H9 (cell line): ENCODE data around the gene SLC35A4. TPM values are rescaled to one million over a fixed set of nuclear protein-coding genes. Genes with fewer than 3 reads are reported as not detected.
A peak's percentile ranks its signal among the peaks of the same experiment; 100 is the strongest.

Source experiments
- DNase-seq: peaks from one replicate; pipeline ENCODE4 v3.0.0-alpha.2; 2017
- H2AFZ ChIP-seq: one replicate; pipeline ENCODE4 v1.6.1; 2013; ENCODE audit warnings: mild to moderate bottlenecking, low read length, control low read depth, moderate library complexity
- H2AK5ac ChIP-seq: 2 replicates; pipeline ENCODE4 v1.6.1; 2013; ENCODE audit warnings: low read length, control low read depth, mixed read lengths; ENCODE audit not compliant: insufficient read length
- H2BK120ac ChIP-seq: one replicate; pipeline ENCODE4 v1.6.1; 2013; ENCODE audit warnings: low read depth, mild to moderate bottlenecking, low read length, control low read depth, inconsistent platforms; ENCODE audit not compliant: poor library complexity, severe bottlenecking
- H2BK12ac ChIP-seq: 2 replicates; pipeline ENCODE4 v1.6.1; 2013; ENCODE audit warnings: low read length, control low read depth, mixed read lengths, low read depth; ENCODE audit not compliant: insufficient read length
- H2BK15ac ChIP-seq: 2 replicates; pipeline ENCODE4 v1.6.1; 2013; ENCODE audit warnings: low read depth, low read length, control low read depth
- H2BK20ac ChIP-seq: one replicate; pipeline ENCODE4 v1.6.1; 2013; ENCODE audit warnings: low read depth, mild to moderate bottlenecking, low read length, control low read depth, inconsistent platforms; ENCODE audit not compliant: poor library complexity, severe bottlenecking
- H2BK5ac ChIP-seq: 2 replicates; pipeline ENCODE4 v1.6.1; 2013; ENCODE audit warnings: low read length, control low read depth, mixed read lengths; ENCODE audit not compliant: insufficient read length
- H3K14ac ChIP-seq: 2 replicates; pipeline ENCODE4 v1.6.1; 2013; ENCODE audit warnings: low read length, control low read depth; ENCODE audit not compliant: insufficient read depth
- H3K18ac ChIP-seq: 2 replicates; pipeline ENCODE4 v1.6.1; 2013; ENCODE audit warnings: low read depth, mild to moderate bottlenecking, mixed read lengths, low read length, control low read depth; ENCODE audit not compliant: insufficient read length
- H3K23ac ChIP-seq: 2 replicates; pipeline ENCODE4 v1.6.1; 2013; ENCODE audit warnings: low read length, control low read depth, mixed read lengths, low read depth; ENCODE audit not compliant: insufficient read length
- H3K23me2 ChIP-seq: 2 replicates; pipeline ENCODE4 v1.6.1; 2013; ENCODE audit warnings: low read depth, mild to moderate bottlenecking, mixed read lengths, low read length, control low read depth; ENCODE audit not compliant: insufficient read length, poor library complexity, severe bottlenecking
- H3K27ac ChIP-seq: 2 replicates; pipeline ENCODE4 v1.5.1; 2013; ENCODE audit warnings: low read length, control low read depth, mixed read lengths, low read depth; ENCODE audit not compliant: insufficient read length
- H3K27me3 ChIP-seq: 2 replicates; pipeline ENCODE4 v1.6.1; 2013; ENCODE audit warnings: low read length, control low read depth, inconsistent platforms; ENCODE audit not compliant: insufficient read depth
- H3K4ac ChIP-seq: 2 replicates; pipeline ENCODE4 v1.6.1; 2013; ENCODE audit warnings: low read depth, mild to moderate bottlenecking, control low read depth, inconsistent platforms, low read length, moderate library complexity
- H3K4me1 ChIP-seq: 2 replicates; pipeline ENCODE4 v1.6.1; 2013; ENCODE audit warnings: low read length, control low read depth, inconsistent platforms; ENCODE audit not compliant: insufficient read depth
- H3K4me2 ChIP-seq: 2 replicates; pipeline ENCODE4 v1.6.1; 2013; ENCODE audit warnings: low read length, control low read depth, mixed read lengths; ENCODE audit not compliant: insufficient read length, insufficient read depth
- H3K56ac ChIP-seq: 2 replicates; pipeline ENCODE4 v1.6.1; 2013; ENCODE audit warnings: low read depth, mild to moderate bottlenecking, mixed read lengths, low read length, control low read depth; ENCODE audit not compliant: insufficient read length
- H3K79me1 ChIP-seq: 2 replicates; pipeline ENCODE4 v1.6.1; 2013; ENCODE audit warnings: low read depth, mild to moderate bottlenecking, moderate library complexity, low read length, control low read depth, inconsistent platforms; ENCODE audit not compliant: insufficient read depth, poor library complexity, severe bottlenecking
- H3K79me2 ChIP-seq: 2 replicates; pipeline ENCODE4 v1.6.1; 2013; ENCODE audit warnings: low read length, control low read depth, inconsistent platforms; ENCODE audit not compliant: insufficient read depth
- H3K9ac ChIP-seq: 2 replicates; pipeline ENCODE4 v1.6.1; 2013; ENCODE audit warnings: low read length, control low read depth, mixed read lengths; ENCODE audit not compliant: insufficient read length; ENCODE audit errors: extremely low read depth
- H3K9me3 ChIP-seq: one replicate; pipeline ENCODE4 v1.6.1; 2013; ENCODE audit warnings: low read depth, low read length, inconsistent platforms; ENCODE audit not compliant: control insufficient read depth
- H3T11ph ChIP-seq: one replicate; pipeline ENCODE4 v1.6.1; 2013; ENCODE audit warnings: mild to moderate bottlenecking, low read length, control low read depth, inconsistent platforms
- H4K20me1 ChIP-seq: one replicate; pipeline ENCODE4 v1.6.1; 2013; ENCODE audit not compliant: control insufficient read depth, insufficient read length, insufficient read depth
- H4K5ac ChIP-seq: 2 replicates; pipeline ENCODE4 v1.6.1; 2013; ENCODE audit warnings: low read depth, mild to moderate bottlenecking, mixed read lengths, low read length, control low read depth; ENCODE audit not compliant: insufficient read length
- H4K8ac ChIP-seq: replicated peaks from 2 replicates; pipeline ENCODE4 v1.6.1; 2013; ENCODE audit warnings: low read length, control low read depth, mixed read lengths, low read depth; ENCODE audit not compliant: insufficient read length
- H4K91ac ChIP-seq: 2 replicates; pipeline ENCODE4 v1.6.1; 2013; ENCODE audit warnings: low read depth, mild to moderate bottlenecking, moderate library complexity, mixed read lengths, low read length, control low read depth; ENCODE audit not compliant: insufficient read length
- H3K27ac Mint-ChIP-seq, 3 experiments: 2 replicates in 2 of 3; 3 replicates in 1 of 3; pipeline ENCODE4 v1.8.0; 2020 to 2021; ENCODE audit warnings: mixed read lengths in 3 of 3, mild to moderate bottlenecking in 1 of 3, moderate library complexity in 1 of 3
- H3K27me3 Mint-ChIP-seq: 2 replicates; pipeline ENCODE4 v1.8.0; 2021; ENCODE audit warnings: low read depth, mild to moderate bottlenecking, moderate library complexity, mixed read lengths
- H3K36me3 Mint-ChIP-seq, 3 experiments: 2 replicates in 2 of 3; 3 replicates in 1 of 3; pipeline ENCODE4 v1.8.0; 2020 to 2021; ENCODE audit warnings: low read depth in 3 of 3, mixed read lengths in 3 of 3; ENCODE audit not compliant: insufficient read depth in 1 of 3
- H3K4me1 Mint-ChIP-seq, 2 experiments: 2 replicates each; pipeline ENCODE4 v1.8.0; 2020; ENCODE audit warnings: mixed read lengths in 2 of 2
- H3K4me3 Mint-ChIP-seq, 2 experiments: 2 replicates in 1 of 2; 3 replicates in 1 of 2; pipeline ENCODE4 v1.8.0; 2020 to 2021; ENCODE audit warnings: mild to moderate bottlenecking in 2 of 2, mixed read lengths in 2 of 2, moderate library complexity in 1 of 2
- H3K9me3 Mint-ChIP-seq, 2 experiments: 2 replicates in 1 of 2; 3 replicates in 1 of 2; pipeline ENCODE4 v1.8.0; 2020; ENCODE audit warnings: mild to moderate bottlenecking in 2 of 2, mixed read lengths in 2 of 2, moderate library complexity in 1 of 2
- CTCF ChIP-seq: fragments of 200-600 bp; sonication (generic); conservative IDR thresholded peaks from 3 replicates; pipeline ENCODE4 v1.8.0; 2021; ENCODE audit warnings: antibody characterized with exemption, mild to moderate bottlenecking
- WGBS: extraction: QIAGEN DNeasy Blood & Tissue Kit; methylation state at CpG from one replicate; pipeline ENCODE4 v1.1.7; 2013; ENCODE audit warnings: missing lambda C conversion rate, low lambda C conversion rate, mixed read lengths; ENCODE audit not compliant: insufficient read length; ENCODE audit errors: extremely low coverage; 5-methylcytosine and 5-hydroxymethylcytosine counted together
- total RNA-seq: library from RNA; stranded (reverse); gene quantifications from 2 replicates; pipeline ENCODE4 v1.2.1, GENCODE V29; 2021

SLC35A4 gene
- total RNA-seq, 1 experiment from 2014 or later, result 92.0 TPM

GRCh38 chr5:140548300-140548688 is 16.3 kb upstream of the SLC35A4 start:
- Histone ChIP-seq H2BK15ac (no peak overlapping the region), H4K20me1 (no peaks in the 10 kb centered on the region)

More at GRCh38 chr5:140548300-140548688, 16.3 kb upstream of the SLC35A4 start:
- peak overlapping the region; percentile 81 for H3K4me2 ChIP-seq
- H3K27me3 ChIP-seq, result no peaks in the 10 kb centered on the region
- H4K8ac ChIP-seq, result no peak overlapping the region
- peak overlapping the region; percentile 51 for H3K14ac ChIP-seq
- Mint-ChIP-seq H3K4me1 (peaks cover 23 to 26% of the 10 kb centered on the region in 2 experiments), H3K36me3 (peaks cover 18 to 67% (median 43%) of the 10 kb centered on the region in 3 experiments; a peak in 6 of 7 replicates), H3K27ac (peak overlapping the region; percentile 95 to 99 (median 99); a peak in 6 of 7 replicates), H3K27me3 (no peaks in the 10 kb centered on the region), H3K9me3 (no peaks in the 10 kb centered on the region), H3K4me3 (peak overlapping the region; percentile 73 to 79)
- no peak overlapping the region for H2AFZ ChIP-seq
- H3K23ac ChIP-seq, result no peak overlapping the region
- peaks cover 7% of the 10 kb centered on the region for H3K23me2 ChIP-seq
- H4K91ac ChIP-seq, result no peak overlapping the region
- H2BK20ac ChIP-seq, result no peak overlapping the region
- H3T11ph ChIP-seq, result no peak overlapping the region
- H2AK5ac ChIP-seq, result no peak overlapping the region
- H2BK5ac ChIP-seq, result no peak overlapping the region
- no peaks in the 10 kb centered on the region for H3K9me3 ChIP-seq
- no CpG with 5 or more reads among the region's 5 CpGs for WGBS
- no peaks in the 10 kb centered on the region for H3K79me1 ChIP-seq
- no peak overlapping the region for H2BK120ac ChIP-seq
- TF ChIP-seq CTCF, result no peak
- DNase-seq, result no peak
- 0 out of 2 replicates have a peak, but pooled peaks cover 7% of the 10 kb centered on the region for H3K4me1 ChIP-seq
- H3K18ac ChIP-seq, result peak overlapping the region; percentile 65
- H3K27ac ChIP-seq, result peak overlapping the region; percentile 10
- H3K4ac ChIP-seq, result no peak overlapping the region
- no peak overlapping the region for H3K56ac ChIP-seq
- H3K79me2 ChIP-seq, result no peaks in the 10 kb centered on the region
- H3K9ac ChIP-seq, result peak overlapping the region; percentile 17
- H2BK12ac ChIP-seq, result no peak overlapping the region
- no peak overlapping the region for H4K5ac ChIP-seq
